SK-N-SH treated with all-trans-retinoic acid at 6 μM for 48 hours (cell line): Measurements from ENCODE around the gene KCNT1.

Experiments
- ARNTL ChIP-seq: fragments of 450-650 bp; formaldehyde crosslinking; IDR thresholded peaks from 2 replicates; pipeline ENCODE4 v1.5.0; 2020; ENCODE audit warnings: low read depth, mild to moderate bottlenecking, moderate library complexity, borderline replicate concordance
- BACH2 ChIP-seq: fragments of 250-450 bp; sonication (Bioruptor Pico); IDR thresholded peaks from 2 replicates; pipeline ENCODE4 v1.9.0; 2021; ENCODE audit warnings: mild to moderate bottlenecking, borderline replicate concordance
- GLIS3 ChIP-seq: fragments of 250-450 bp; sonication (Bioruptor Pico); IDR thresholded peaks from 2 replicates; pipeline ENCODE4 v1.5.0; 2020; ENCODE audit warnings: mild to moderate bottlenecking, moderate library complexity
- OSR1 ChIP-seq: fragments of 250-450 bp; sonication (Bioruptor Pico); IDR thresholded peaks from 2 replicates; pipeline ENCODE4 v1.8.0; 2022; ENCODE audit warnings: moderate library complexity, mild to moderate bottlenecking, inconsistent platforms
- PPARA ChIP-seq: fragments of 250-450 bp; sonication (Bioruptor Pico); IDR thresholded peaks from 2 replicates; pipeline ENCODE4 v1.5.0; 2020; ENCODE audit warnings: mild to moderate bottlenecking, borderline replicate concordance
- SNAI2 ChIP-seq: fragments of 250-450 bp; sonication (Bioruptor Pico); IDR thresholded peaks from 2 replicates; pipeline ENCODE4 v1.5.0; 2020; ENCODE audit warnings: mild to moderate bottlenecking, moderate library complexity
- TCF4 ChIP-seq: fragments of 250-450 bp; sonication (Bioruptor Pico); IDR thresholded peaks from 2 replicates; pipeline ENCODE4 v1.8.0; 2021; ENCODE audit warnings: mild to moderate bottlenecking, moderate library complexity, borderline replicate concordance
- ZFP30 ChIP-seq: fragments of 450-650 bp; formaldehyde crosslinking; IDR thresholded peaks from 2 replicates; pipeline ENCODE4 v1.5.0; 2022; ENCODE audit warnings: mild to moderate bottlenecking, moderate library complexity
- ZNF70 ChIP-seq: fragments of 450-650 bp; formaldehyde crosslinking; IDR thresholded peaks from 2 replicates; pipeline ENCODE4 v1.5.0; 2020; ENCODE audit warnings: mild to moderate bottlenecking, moderate library complexity
- TF ChIP-seq, protein P1 (sequence below): fragments of 250-450 bp; sonication (Bioruptor Pico); IDR thresholded peaks from 2 replicates; pipeline ENCODE4 v1.8.0; 2020; ENCODE audit warnings: mild to moderate bottlenecking, moderate library complexity, borderline replicate concordance
- TF ChIP-seq, protein P2 (sequence below): fragments of 250-450 bp; sonication (Bioruptor Pico); IDR thresholded peaks from 2 replicates; pipeline ENCODE4 v1.5.1; 2020; ENCODE audit warnings: low read depth, mild to moderate bottlenecking, moderate library complexity
- TF ChIP-seq, protein P3 (sequence below): fragments of 250-450 bp; sonication (Bioruptor Pico); IDR thresholded peaks from 2 replicates; pipeline ENCODE4 v1.8.0; 2021; ENCODE audit warnings: low read depth, mild to moderate bottlenecking, moderate library complexity, borderline replicate concordance
- TF ChIP-seq, protein P4 (sequence below): fragments of 250-450 bp; sonication (Bioruptor Pico); IDR thresholded peaks from 2 replicates; pipeline ENCODE4 v1.5.0; 2020; ENCODE audit warnings: mild to moderate bottlenecking, moderate library complexity

DNA sequence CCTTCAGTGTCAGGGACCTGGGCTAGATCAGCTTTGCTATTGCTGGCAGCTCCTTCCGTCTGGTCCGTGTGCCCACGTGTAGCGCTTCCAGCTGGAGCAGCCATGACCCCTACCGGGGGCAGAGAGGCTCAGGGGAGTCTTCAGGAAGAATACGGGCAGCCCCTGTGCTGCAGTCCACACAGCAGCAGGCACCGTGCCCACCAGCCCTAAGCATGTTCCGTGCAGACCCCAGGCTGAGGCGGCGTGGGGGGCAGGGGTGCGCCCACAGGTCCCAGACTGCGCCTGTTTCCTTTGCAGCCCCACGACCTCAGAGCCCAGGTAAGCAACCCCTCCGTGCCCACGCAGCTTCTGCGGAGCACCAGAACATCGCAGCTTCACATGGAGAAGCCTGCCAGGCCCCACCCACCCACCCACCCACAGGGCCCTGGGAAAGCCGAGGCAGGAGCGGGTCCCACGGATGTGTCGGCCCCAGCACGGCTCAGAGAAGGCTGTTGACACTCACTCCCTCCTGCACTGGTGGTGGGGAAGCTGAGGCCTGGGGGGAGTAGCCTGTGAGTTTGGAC is 83.1 kb downstream of the KCNT1 start:
- TF ChIP-seq, protein P1, sequence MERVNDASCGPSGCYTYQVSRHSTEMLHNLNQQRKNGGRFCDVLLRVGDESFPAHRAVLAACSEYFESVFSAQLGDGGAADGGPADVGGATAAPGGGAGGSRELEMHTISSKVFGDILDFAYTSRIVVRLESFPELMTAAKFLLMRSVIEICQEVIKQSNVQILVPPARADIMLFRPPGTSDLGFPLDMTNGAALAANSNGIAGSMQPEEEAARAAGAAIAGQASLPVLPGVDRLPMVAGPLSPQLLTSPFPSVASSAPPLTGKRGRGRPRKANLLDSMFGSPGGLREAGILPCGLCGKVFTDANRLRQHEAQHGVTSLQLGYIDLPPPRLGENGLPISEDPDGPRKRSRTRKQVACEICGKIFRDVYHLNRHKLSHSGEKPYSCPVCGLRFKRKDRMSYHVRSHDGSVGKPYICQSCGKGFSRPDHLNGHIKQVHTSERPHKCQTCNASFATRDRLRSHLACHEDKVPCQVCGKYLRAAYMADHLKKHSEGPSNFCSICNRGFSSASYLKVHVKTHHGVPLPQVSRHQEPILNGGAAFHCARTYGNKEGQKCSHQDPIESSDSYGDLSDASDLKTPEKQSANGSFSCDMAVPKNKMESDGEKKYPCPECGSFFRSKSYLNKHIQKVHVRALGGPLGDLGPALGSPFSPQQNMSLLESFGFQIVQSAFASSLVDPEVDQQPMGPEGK (CRISPR knock-in tag), result no peak
- TF ChIP-seq OSR1 (CRISPR knock-in tag) (no peak), GLIS3 (CRISPR knock-in tag) (no peak), ZFP30 (no peak), SNAI2 (CRISPR knock-in tag) (no peak), PPARA (CRISPR knock-in tag) (no peak), ARNTL (CRISPR knock-in tag) (no peak), TCF4 (CRISPR knock-in tag) (no peak), ZNF70 (CRISPR knock-in tag) (no peak), BACH2 (CRISPR knock-in tag) (no peak)
- TF ChIP-seq, protein P2, sequence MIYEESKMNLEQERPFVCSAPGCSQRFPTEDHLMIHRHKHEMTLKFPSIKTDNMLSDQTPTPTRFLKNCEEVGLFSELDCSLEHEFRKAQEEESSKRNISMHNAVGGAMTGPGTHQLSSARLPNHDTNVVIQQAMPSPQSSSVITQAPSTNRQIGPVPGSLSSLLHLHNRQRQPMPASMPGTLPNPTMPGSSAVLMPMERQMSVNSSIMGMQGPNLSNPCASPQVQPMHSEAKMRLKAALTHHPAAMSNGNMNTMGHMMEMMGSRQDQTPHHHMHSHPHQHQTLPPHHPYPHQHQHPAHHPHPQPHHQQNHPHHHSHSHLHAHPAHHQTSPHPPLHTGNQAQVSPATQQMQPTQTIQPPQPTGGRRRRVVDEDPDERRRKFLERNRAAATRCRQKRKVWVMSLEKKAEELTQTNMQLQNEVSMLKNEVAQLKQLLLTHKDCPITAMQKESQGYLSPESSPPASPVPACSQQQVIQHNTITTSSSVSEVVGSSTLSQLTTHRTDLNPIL, result no peak
- TF ChIP-seq, protein P3, sequence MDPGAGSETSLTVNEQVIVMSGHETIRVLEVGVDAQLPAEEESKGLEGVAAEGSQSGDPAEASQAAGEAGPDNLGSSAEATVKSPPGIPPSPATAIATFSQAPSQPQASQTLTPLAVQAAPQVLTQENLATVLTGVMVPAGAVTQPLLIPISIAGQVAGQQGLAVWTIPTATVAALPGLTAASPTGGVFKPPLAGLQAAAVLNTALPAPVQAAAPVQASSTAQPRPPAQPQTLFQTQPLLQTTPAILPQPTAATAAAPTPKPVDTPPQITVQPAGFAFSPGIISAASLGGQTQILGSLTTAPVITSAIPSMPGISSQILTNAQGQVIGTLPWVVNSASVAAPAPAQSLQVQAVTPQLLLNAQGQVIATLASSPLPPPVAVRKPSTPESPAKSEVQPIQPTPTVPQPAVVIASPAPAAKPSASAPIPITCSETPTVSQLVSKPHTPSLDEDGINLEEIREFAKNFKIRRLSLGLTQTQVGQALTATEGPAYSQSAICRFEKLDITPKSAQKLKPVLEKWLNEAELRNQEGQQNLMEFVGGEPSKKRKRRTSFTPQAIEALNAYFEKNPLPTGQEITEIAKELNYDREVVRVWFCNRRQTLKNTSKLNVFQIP (CRISPR knock-in tag), result no peak
- TF ChIP-seq, protein P4, sequence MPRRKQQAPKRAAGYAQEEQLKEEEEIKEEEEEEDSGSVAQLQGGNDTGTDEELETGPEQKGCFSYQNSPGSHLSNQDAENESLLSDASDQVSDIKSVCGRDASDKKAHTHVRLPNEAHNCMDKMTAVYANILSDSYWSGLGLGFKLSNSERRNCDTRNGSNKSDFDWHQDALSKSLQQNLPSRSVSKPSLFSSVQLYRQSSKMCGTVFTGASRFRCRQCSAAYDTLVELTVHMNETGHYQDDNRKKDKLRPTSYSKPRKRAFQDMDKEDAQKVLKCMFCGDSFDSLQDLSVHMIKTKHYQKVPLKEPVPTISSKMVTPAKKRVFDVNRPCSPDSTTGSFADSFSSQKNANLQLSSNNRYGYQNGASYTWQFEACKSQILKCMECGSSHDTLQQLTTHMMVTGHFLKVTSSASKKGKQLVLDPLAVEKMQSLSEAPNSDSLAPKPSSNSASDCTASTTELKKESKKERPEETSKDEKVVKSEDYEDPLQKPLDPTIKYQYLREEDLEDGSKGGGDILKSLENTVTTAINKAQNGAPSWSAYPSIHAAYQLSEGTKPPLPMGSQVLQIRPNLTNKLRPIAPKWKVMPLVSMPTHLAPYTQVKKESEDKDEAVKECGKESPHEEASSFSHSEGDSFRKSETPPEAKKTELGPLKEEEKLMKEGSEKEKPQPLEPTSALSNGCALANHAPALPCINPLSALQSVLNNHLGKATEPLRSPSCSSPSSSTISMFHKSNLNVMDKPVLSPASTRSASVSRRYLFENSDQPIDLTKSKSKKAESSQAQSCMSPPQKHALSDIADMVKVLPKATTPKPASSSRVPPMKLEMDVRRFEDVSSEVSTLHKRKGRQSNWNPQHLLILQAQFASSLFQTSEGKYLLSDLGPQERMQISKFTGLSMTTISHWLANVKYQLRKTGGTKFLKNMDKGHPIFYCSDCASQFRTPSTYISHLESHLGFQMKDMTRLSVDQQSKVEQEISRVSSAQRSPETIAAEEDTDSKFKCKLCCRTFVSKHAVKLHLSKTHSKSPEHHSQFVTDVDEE, result no peak
